Aorta (tissue), 4 donors: Measurements from ENCODE around the gene AARS1. TPM values are rescaled to one million over a fixed set of nuclear protein-coding genes. Genes with fewer than 3 reads are reported as not detected.

ENCODE experiments used
- polyA plus RNA-seq, 2 donors: library from polyadenylated mRNA; stranded (reverse); fragments of 200-250 nt; gene quantifications; one replicate each; pipeline ENCODE4 v1.2.3, GENCODE V29; 2013
- total RNA-seq, 2 donors: library from RNA; stranded (reverse); fragmentation: NEBNext Ultra II Directional; extraction: Animal tissue kit (Norgen Biotek cat#: 25700); gene quantifications; one replicate each; pipeline ENCODE4 v1.2.1, GENCODE V29; 2021
- donor health status: healthy with polysubstance abuse.
- donor health status: Bipolar disorder and iron deficiency.
- donor health status: DM: no; HTN: no; CAD: no.
- donor health status: DM: yes; HTN: yes; CAD: no.

The AARS1 gene
- total and polyA plus RNA-seq, 4 donors, result 19.5 to 64.2 (median 50.2) TPM

Other genes starting within 250 kb of the AARS1 start
- 10 to 100 TPM; 36.0 to 38.8 TPM for gene PDPR, start 175.2 kb downstream of the AARS1 start, total RNA-seq
- 10 to 100 TPM in 1 of 2 donors, 1 to 10 TPM in 1; 2.9 to 14.2 TPM for gene PDPR, start 175.2 kb downstream of the AARS1 start, polyA plus RNA-seq
- 1 to 10 TPM; 1.1 to 1.3 TPM for gene CLEC18C, start 115.7 kb downstream of the AARS1 start, total RNA-seq
- gene CLEC18C, start 115.7 kb downstream of the AARS1 start, polyA plus RNA-seq, result under 1 TPM; 0.08 to 0.88 TPM
- 10 to 100 TPM; 13.4 to 20.0 TPM for gene EXOSC6, start 37.6 kb downstream of the AARS1 start, total RNA-seq
- 10 to 100 TPM in 1 of 2 donors, 1 to 10 TPM in 1; 4.1 to 11.7 TPM for gene EXOSC6, start 37.6 kb downstream of the AARS1 start, polyA plus RNA-seq
- 10 to 100 TPM; 19.4 to 28.0 TPM for gene DDX19B, start 9.7 kb upstream of the AARS1 start, total RNA-seq
- 10 to 100 TPM; 13.8 to 29.7 TPM for gene DDX19B, start 9.7 kb upstream of the AARS1 start, polyA plus RNA-seq
- 10 to 100 TPM; 32.9 to 36.7 TPM for gene DDX19A, start 57.4 kb upstream of the AARS1 start, total RNA-seq
- 10 to 100 TPM; 12.1 to 31.1 TPM for gene DDX19A, start 57.4 kb upstream of the AARS1 start, polyA plus RNA-seq
- gene ST3GAL2, start 149.6 kb upstream of the AARS1 start, total RNA-seq, result 10 to 100 TPM; 28.3 to 39.5 TPM
- 1 to 10 TPM; 4.1 to 8.5 TPM for gene ST3GAL2, start 149.6 kb upstream of the AARS1 start, polyA plus RNA-seq
- 10 to 100 TPM; 11.0 to 14.8 TPM for gene FCSK, start 165.1 kb upstream of the AARS1 start, total RNA-seq
- 10 to 100 TPM in 1 of 2 donors, 1 to 10 TPM in 1; 5.4 to 21.2 TPM for gene FCSK, start 165.1 kb upstream of the AARS1 start, polyA plus RNA-seq
- gene COG4, start 234.0 kb upstream of the AARS1 start, total RNA-seq, result 10 to 100 TPM; 35.7 to 44.6 TPM
- 10 to 100 TPM; 18.2 to 96.2 TPM for gene COG4, start 234.0 kb upstream of the AARS1 start, polyA plus RNA-seq
- 100 to 1,000 TPM; 137 to 175 TPM for gene SF3B3, start 234.3 kb upstream of the AARS1 start, total RNA-seq
- 10 to 100 TPM; 15.3 to 55.2 TPM for gene SF3B3, start 234.3 kb upstream of the AARS1 start, polyA plus RNA-seq